AG04450 (cell line): ENCODE measurements around the gene AZI2. TPM values are rescaled to one million over a fixed set of nuclear protein-coding genes. Genes with fewer than 3 reads are reported as not detected.

Experiments
- CTCF ChIA-PET: fragments of 300-600, 350-600 bp; formaldehyde crosslinking; extraction: SDS; loops from one replicate; lab custom pipeline; 2022; ENCODE audit warnings: antibody characterized with exemption, inconsistent platforms; lab: Charles Lee
- POLR2A ChIA-PET: fragments of 350-600 bp; formaldehyde crosslinking; extraction: SDS; loops from one replicate; lab custom pipeline; 2021; ENCODE audit warnings: antibody characterized with exemption, inconsistent platforms; lab: Yijun Ruan, JAX
- DNase-seq: peaks from one replicate; pipeline ENCODE4 v3.0.0-alpha.2; 2011; ENCODE audit warnings: low read depth, low spot score
- H3K27ac ChIP-seq: one replicate; pipeline ENCODE4 v1.5.1; 2012; ENCODE audit warnings: low read depth, low read length, control low read depth
- H3K27me3 ChIP-seq: one replicate; pipeline ENCODE4 v1.6.0; 2012; ENCODE audit warnings: low read length; ENCODE audit not compliant: control insufficient read depth, insufficient read depth
- H3K4me3 ChIP-seq: 2 replicates; pipeline ENCODE4 v1.5.1; 2011; ENCODE audit warnings: mild to moderate bottlenecking, low read depth, low read length, control low read depth
- H3K9me3 ChIP-seq: 2 replicates; pipeline ENCODE4 v1.5.1; 2012; ENCODE audit warnings: low read length; ENCODE audit not compliant: control insufficient read depth, insufficient read depth
- CTCF ChIP-seq: IDR thresholded peaks from 2 replicates; pipeline ENCODE4 v1.5.1; 2011; ENCODE audit warnings: low read depth, low read length, control low read depth, inconsistent platforms
- polyA plus RNA-seq: library from polyadenylated mRNA; depleted of rRNA; stranded (reverse); fragments of >200 nt; gene quantifications from 2 replicates; pipeline ENCODE4 v1.2.3, GENCODE V29; 2011

AZI2 gene
- polyA plus RNA-seq, 1 experiment = 164 TPM

- CTCF ChIA-PET = interaction anchor here (1.7 to 2.9 kb wide), 3 partner anchors 14 to 631 kb away, joined by 3 to 15 read pairs (median 7); no protein-coding TSS in a partner anchor
These were observed 5.5 kb downstream of the AZI2 start for GRCh38 chr3:28343144-28343543.

GRCh38 chr3:28337230-28337629 is 11.4 kb downstream of the AZI2 start:
- ChIA-PET CTCF (interaction anchor here (1.6 to 7.0 kb wide), 3 partner anchors 9 to 625 kb away, joined by 4 to 45 read pairs (median 41); no protein-coding TSS in a partner anchor), POLR2A (no interaction called here)
- Histone ChIP-seq H3K27me3 (no peaks in the 10 kb centered on the region), H3K4me3 (no peak overlapping the region), H3K27ac (no peak overlapping the region), H3K9me3 (no peaks in the 10 kb centered on the region)
- no peak for TF ChIP-seq CTCF
- DNase-seq = no peak

More at GRCh38 chr3:28343144-28343543, 5.5 kb downstream of the AZI2 start:
- H3K27ac ChIP-seq = no peak overlapping the region
- TF ChIP-seq CTCF = no peak
- POLR2A ChIA-PET = no interaction called here
- no peak for DNase-seq
- peak overlapping the region; percentile 52 for H3K4me3 ChIP-seq
- H3K27me3 ChIP-seq = no peaks in the 10 kb centered on the region
- H3K9me3 ChIP-seq = no peaks in the 10 kb centered on the region

- Histone ChIP-seq H3K27me3 (no peaks in the 10 kb centered on the region), H3K27ac (no peak overlapping the region), H3K9me3 (no peaks in the 10 kb centered on the region), H3K4me3 (no peak overlapping the region)
- POLR2A ChIA-PET = no interaction called here
- TF ChIP-seq CTCF = no peak
- no peak for DNase-seq
- CTCF ChIA-PET = interaction anchor here (0.6 to 7.0 kb wide), 10 partner anchors 7 to 910 kb away, joined by 3 to 45 read pairs (median 4); partner anchors contain the start of genes AZI2 and ZCWPW2
These were observed 13.4 kb downstream of the AZI2 start for GRCh38 chr3:28335246-28335645.

- no peak overlapping the region for H3K4me3 ChIP-seq
- POLR2A ChIA-PET = no interaction called here
- H3K27ac ChIP-seq = no peak overlapping the region
- CTCF ChIA-PET = interaction anchor here (1.0 to 4.7 kb wide), 5 partner anchors 10 to 910 kb away, joined by 3 to 45 read pairs (median 6); partner anchors contain the start of genes AZI2 and ZCWPW2
- no peaks in the 10 kb centered on the region for H3K27me3 ChIP-seq
- no peak for DNase-seq
- no peaks in the 10 kb centered on the region for H3K9me3 ChIP-seq
- peak; percentile 41 for TF ChIP-seq CTCF
These were observed 14.1 kb downstream of the AZI2 start for GRCh38 chr3:28334552-28334951.
